ENCODE data around the gene BOD1L2.

The BOD1L2 gene

DNA sequence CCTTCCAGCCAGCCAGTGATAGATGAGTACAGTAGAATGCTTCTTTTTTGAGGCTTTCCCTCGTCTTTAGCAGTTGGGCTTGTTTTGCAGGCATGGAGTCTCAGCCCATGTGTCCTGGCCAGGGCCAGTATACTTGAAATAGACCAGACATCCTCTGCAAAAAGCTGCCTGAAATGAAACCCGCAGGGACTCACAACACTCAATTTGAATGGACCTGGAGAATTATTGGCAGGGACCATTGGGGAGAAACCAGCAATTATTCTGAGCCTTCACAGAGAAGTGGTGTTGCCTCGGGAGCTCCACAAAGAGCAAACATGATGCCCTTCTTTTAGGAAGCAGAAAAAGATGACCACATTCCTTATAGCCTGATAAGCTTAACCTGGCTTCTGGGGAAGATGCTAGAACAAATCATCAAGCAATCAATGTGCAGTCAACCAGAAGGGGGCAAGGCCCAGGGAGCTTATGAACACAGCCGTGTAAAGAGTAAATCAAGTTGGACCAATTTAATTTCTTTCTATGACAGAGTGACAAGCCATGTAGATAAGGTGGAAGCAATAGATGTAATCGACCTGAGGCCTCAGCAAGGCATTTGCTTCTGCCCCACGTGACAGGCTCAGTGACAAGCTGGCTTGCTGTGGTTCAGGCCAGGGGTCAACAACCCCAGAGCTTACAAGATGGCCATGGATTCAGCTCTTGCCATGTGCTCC, 42.1 kb downstream of the BOD1L2 start:
- H3F3A ChIP-seq (ENCODE audit: low read depth): no peaks in the 10 kb centered on the region

DNA sequence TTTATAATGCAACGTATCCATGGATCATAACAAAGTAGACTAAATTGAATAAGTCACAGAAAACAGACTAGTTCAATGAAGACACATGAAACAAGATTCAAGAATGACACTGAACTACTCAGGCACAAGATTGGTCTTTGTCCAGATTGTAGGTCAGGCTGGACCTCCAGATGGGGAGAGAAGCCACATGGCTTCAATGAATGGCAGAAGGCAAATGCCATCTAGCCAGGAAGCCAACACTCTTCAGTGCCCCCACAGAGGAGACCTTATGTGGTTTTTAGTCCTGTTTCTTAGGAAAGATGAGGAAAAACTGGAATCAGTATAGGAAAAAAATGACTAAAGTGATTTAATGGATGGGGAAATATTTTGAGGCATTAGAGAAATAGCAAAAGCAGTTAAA, 43.1 kb downstream of the BOD1L2 start:
- Histone ChIP-seq H3K4me1 (ENCODE audit: insufficient read depth, low read length, poor library complexity, severe bottlenecking) (no peaks in the 10 kb centered on the region), H3K9me2 (replicated peaks; ENCODE audit: low read depth, low read length) (no peaks in the 10 kb centered on the region), H2AFZ (ENCODE audit: low read length) (no peak overlapping the region), H3K9me3 (ENCODE audit: insufficient read depth, low read depth, low read length) (peaks cover 7% of the 10 kb centered on the region; the same call in 1 of the 2 replicates), H3F3A (ENCODE audit: low read depth) (no peaks in the 10 kb centered on the region), H3K79me2 (ENCODE audit: insufficient read depth, low read length) (no peaks in the 10 kb centered on the region), H3K9ac (ENCODE audit: low read depth, low read length, poor library complexity, severe bottlenecking) (no peak overlapping the region), H3K36me3 (ENCODE audit: insufficient read depth, low read length) (no peaks in the 10 kb centered on the region), H3K4me2 (ENCODE audit: low read depth, low read length, poor library complexity, severe bottlenecking) (no peak overlapping the region), H4K20me1 (ENCODE audit: insufficient read depth, low read length, poor library complexity, severe bottlenecking) (no peaks in the 10 kb centered on the region), H3K4me3 (ENCODE audit: low read length, poor library complexity, severe bottlenecking) (no peak overlapping the region), H3K27me3 (ENCODE audit: insufficient read depth, low read length, poor library complexity, severe bottlenecking) (no peaks in the 10 kb centered on the region)
- TF ChIP-seq EZH2phosphoT487 (IDR thresholded peaks at IDR 0.05; ENCODE audit: borderline replicate concordance): no peak
- TF ChIP-seq, protein P1, sequence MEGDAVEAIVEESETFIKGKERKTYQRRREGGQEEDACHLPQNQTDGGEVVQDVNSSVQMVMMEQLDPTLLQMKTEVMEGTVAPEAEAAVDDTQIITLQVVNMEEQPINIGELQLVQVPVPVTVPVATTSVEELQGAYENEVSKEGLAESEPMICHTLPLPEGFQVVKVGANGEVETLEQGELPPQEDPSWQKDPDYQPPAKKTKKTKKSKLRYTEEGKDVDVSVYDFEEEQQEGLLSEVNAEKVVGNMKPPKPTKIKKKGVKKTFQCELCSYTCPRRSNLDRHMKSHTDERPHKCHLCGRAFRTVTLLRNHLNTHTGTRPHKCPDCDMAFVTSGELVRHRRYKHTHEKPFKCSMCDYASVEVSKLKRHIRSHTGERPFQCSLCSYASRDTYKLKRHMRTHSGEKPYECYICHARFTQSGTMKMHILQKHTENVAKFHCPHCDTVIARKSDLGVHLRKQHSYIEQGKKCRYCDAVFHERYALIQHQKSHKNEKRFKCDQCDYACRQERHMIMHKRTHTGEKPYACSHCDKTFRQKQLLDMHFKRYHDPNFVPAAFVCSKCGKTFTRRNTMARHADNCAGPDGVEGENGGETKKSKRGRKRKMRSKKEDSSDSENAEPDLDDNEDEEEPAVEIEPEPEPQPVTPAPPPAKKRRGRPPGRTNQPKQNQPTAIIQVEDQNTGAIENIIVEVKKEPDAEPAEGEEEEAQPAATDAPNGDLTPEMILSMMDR (conservative IDR thresholded peaks at IDR 0.05; ENCODE audit: low read length): no peak

More for the DNA sequence above, 42.1 kb downstream of the BOD1L2 start:
- Histone ChIP-seq H4K20me1 (ENCODE audit: insufficient read depth, low read length, poor library complexity, severe bottlenecking) (no peaks in the 10 kb centered on the region), H3K9me3 (ENCODE audit: insufficient read depth, low read depth, low read length) (peaks cover 9% of the 10 kb centered on the region; the same call in 1 of the 2 replicates), H3K4me3 (ENCODE audit: low read length, poor library complexity, severe bottlenecking) (no peak overlapping the region), H3K27me3 (ENCODE audit: insufficient read depth, low read length, poor library complexity, severe bottlenecking) (no peaks in the 10 kb centered on the region), H3K4me1 (ENCODE audit: insufficient read depth, low read length, poor library complexity, severe bottlenecking) (no peaks in the 10 kb centered on the region), H3K4me2 (ENCODE audit: low read depth, low read length, poor library complexity, severe bottlenecking) (no peak overlapping the region), H3K36me3 (ENCODE audit: insufficient read depth, low read length) (no peaks in the 10 kb centered on the region), H2AFZ (ENCODE audit: low read length) (no peak overlapping the region), H3K9me2 (replicated peaks; ENCODE audit: low read depth, low read length) (no peaks in the 10 kb centered on the region), H3K79me2 (ENCODE audit: insufficient read depth, low read length) (no peaks in the 10 kb centered on the region), H3K9ac (ENCODE audit: low read depth, low read length, poor library complexity, severe bottlenecking) (no peak overlapping the region)
- TF ChIP-seq, protein P1 (conservative IDR thresholded peaks at IDR 0.05; ENCODE audit: low read length): no peak
- TF ChIP-seq EZH2phosphoT487 (IDR thresholded peaks at IDR 0.05; ENCODE audit: borderline replicate concordance): no peak

DNA sequence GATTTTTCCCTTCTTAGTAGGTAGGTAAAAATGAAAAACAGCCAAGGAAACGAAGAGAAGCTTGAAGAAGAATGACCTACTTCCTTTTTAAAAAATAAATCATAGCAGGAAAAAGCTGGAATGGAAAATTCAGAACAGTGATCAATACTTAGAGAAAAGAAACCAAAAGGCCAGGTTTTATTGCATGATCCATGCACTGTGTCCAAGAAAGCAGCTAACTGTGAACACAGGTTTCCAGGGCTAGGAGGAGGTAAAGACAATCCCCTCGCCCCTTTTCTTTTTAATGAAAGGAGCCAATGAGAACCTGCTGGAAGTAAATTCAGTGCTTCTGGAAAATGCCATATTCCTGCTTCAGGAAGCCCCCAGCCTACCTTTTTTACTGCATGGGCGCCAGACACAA, 47.2 kb downstream of the BOD1L2 start:
- Histone ChIP-seq H3F3A (ENCODE audit: low read depth) (no peaks in the 10 kb centered on the region), H3K9me2 (replicated peaks; ENCODE audit: low read depth, low read length) (no peaks in the 10 kb centered on the region), H3K79me2 (ENCODE audit: insufficient read depth, low read length) (no peaks in the 10 kb centered on the region), H4K20me1 (ENCODE audit: insufficient read depth, low read length, poor library complexity, severe bottlenecking) (no peaks in the 10 kb centered on the region), H2AFZ (ENCODE audit: low read length) (no peak overlapping the region), H3K36me3 (ENCODE audit: insufficient read depth, low read length) (no peaks in the 10 kb centered on the region), H3K4me1 (ENCODE audit: insufficient read depth, low read length, poor library complexity, severe bottlenecking) (no peaks in the 10 kb centered on the region), H3K4me3 (ENCODE audit: low read length, poor library complexity, severe bottlenecking) (no peak overlapping the region), H3K4me2 (ENCODE audit: low read depth, low read length, poor library complexity, severe bottlenecking) (no peak overlapping the region), H3K27me3 (ENCODE audit: insufficient read depth, low read length, poor library complexity, severe bottlenecking) (no peaks in the 10 kb centered on the region), H3K9me3 (ENCODE audit: insufficient read depth, low read depth, low read length) (no peaks in the 10 kb centered on the region), H3K9ac (ENCODE audit: low read depth, low read length, poor library complexity, severe bottlenecking) (no peak overlapping the region)
- TF ChIP-seq EZH2phosphoT487 (IDR thresholded peaks at IDR 0.05; ENCODE audit: borderline replicate concordance): no peak
- TF ChIP-seq, protein P1 (conservative IDR thresholded peaks at IDR 0.05; ENCODE audit: low read length): no peak

Measured in Loucy (cell line).